A549 (cell line): ENCODE data around the gene C4BPB. TPM values are rescaled to one million over a fixed set of nuclear protein-coding genes. Genes with fewer than 3 reads are reported as not detected.

Source experiments
- ATAC-seq, 2 experiments: fragments of 200-7000 bp in 1 of 2; fragments of >200 bp in 1 of 2; cut with Nextera tagmentation in 1 of 2; cut with Tn5 transposase in 1 of 2; 3 replicates each; pipeline versions ENCODE4 v1.8.0 to v1.9.1; 2018 to 2020; ENCODE audit warnings: mild to moderate bottlenecking in 1 of 2, moderate library complexity in 1 of 2
- CTCF ChIA-PET: fragments of 300-600 bp; sonication (Branson Sonifier 250); formaldehyde crosslinking; extraction: SDS; loops from one replicate; lab custom pipeline; 2021; ENCODE audit warnings: antibody characterized with exemption, inconsistent platforms; lab: Yijun Ruan, JAX
- POLR2A ChIA-PET: fragments of 350-600 bp; formaldehyde crosslinking; extraction: SDS; loops from one replicate; lab custom pipeline; 2021; ENCODE audit warnings: antibody characterized with exemption, inconsistent platforms; lab: Yijun Ruan, JAX
- DNase-seq, 2 experiments: peaks; one replicate each; pipeline versions ENCODE4 v3.0.0 to v3.0.0-alpha.2; 2011 to 2016; ENCODE audit warnings: low read depth in 1 of 2, low spot score in 1 of 2
- FAIRE-seq: peaks from 2 replicates; lab custom pipeline; 2011; peaks lifted over from hg19 to GRCh38; lab: Jason Lieb, UNC
- H3K27ac ChIP-seq, 2 experiments: fragments of >200 bp; sonication (Bioruptor Twin); formaldehyde crosslinking; 3 replicates each; pipeline ENCODE4 v1.5.1; 2016 to 2017
- H3K4me1 ChIP-seq: fragments of >200 bp; sonication (Bioruptor Twin); formaldehyde crosslinking; 3 replicates; pipeline ENCODE4 v1.6.1; 2016
- H3K4me2 ChIP-seq: fragments of >200 bp; sonication (Bioruptor Twin); formaldehyde crosslinking; 3 replicates; pipeline ENCODE4 v1.6.1; 2016
- H3K4me3 ChIP-seq: fragments of >200 bp; sonication (Bioruptor Twin); formaldehyde crosslinking; 3 replicates; pipeline ENCODE4 v1.5.1; 2016
- H3K9me3 ChIP-seq: fragments of >200 bp; sonication (Bioruptor Twin); formaldehyde crosslinking; 3 replicates; pipeline ENCODE4 v1.6.1; 2016
- CHD2 ChIP-seq: fragments of 150-350 bp; IDR thresholded peaks from 2 replicates; pipeline ENCODE4 v1.6.1; 2014; ENCODE audit warnings: low read length; ENCODE audit not compliant: partially characterized antibody
- CHD4 ChIP-seq: fragments of 200-600 bp; sonication (generic); IDR thresholded peaks from 2 replicates; pipeline ENCODE4 v1.6.1; 2016; ENCODE audit warnings: antibody characterized with exemption, mild to moderate bottlenecking, borderline replicate concordance
- EHF ChIP-seq: fragments of 250-450 bp; sonication (Bioruptor Pico); IDR thresholded peaks from 2 replicates; pipeline ENCODE4 v1.5.0; 2020; ENCODE audit warnings: mild to moderate bottlenecking
- EHMT2 ChIP-seq: fragments of 200-600 bp; sonication (generic); IDR thresholded peaks from 2 replicates; pipeline ENCODE4 v1.6.1; 2016; ENCODE audit warnings: antibody characterized with exemption, low read depth, mild to moderate bottlenecking, moderate library complexity
- HOXB13 ChIP-seq: fragments of 250-450 bp; sonication (Bioruptor Pico); IDR thresholded peaks from 2 replicates; pipeline ENCODE4 v1.5.0; 2020; ENCODE audit warnings: low read depth, mild to moderate bottlenecking, moderate library complexity
- KDM1A ChIP-seq: fragments of 200-600 bp; sonication (generic); IDR thresholded peaks from 2 replicates; pipeline ENCODE4 v1.6.1; 2016; ENCODE audit warnings: low read depth, mild to moderate bottlenecking
- NPAS2 ChIP-seq: fragments of 250-450 bp; sonication (Bioruptor Pico); IDR thresholded peaks from 2 replicates; pipeline ENCODE4 v1.8.0; 2022; ENCODE audit warnings: mild to moderate bottlenecking, moderate library complexity, borderline replicate concordance
- RARB ChIP-seq: fragments of 250-450 bp; sonication (Bioruptor Pico); IDR thresholded peaks from 2 replicates; pipeline ENCODE4 v1.8.0; 2021; ENCODE audit warnings: mild to moderate bottlenecking, moderate library complexity
- RNF2 ChIP-seq: fragments of 200-600 bp; sonication (generic); IDR thresholded peaks from 2 replicates; pipeline ENCODE4 v1.6.1; 2016; ENCODE audit warnings: low read depth, mild to moderate bottlenecking, antibody characterized with exemption, moderate library complexity, borderline replicate concordance
- WGBS: methylation state at CpG from one replicate; pipeline ENCODE4 v1.1.6; 2017; ENCODE audit errors: missing lambda C conversion rate; 5-methylcytosine and 5-hydroxymethylcytosine counted together
- polyA plus RNA-seq, 4 experiments: library from polyadenylated mRNA; depleted of rRNA in 3 of 4; stranded (reverse); fragments of >200 nt; fragmentation: RNase III in 1 of 4; extraction: RNeasy Plus Mini Kit Qiagen cat#74134 plus additional on column Dnase treatment in 1 of 4; gene quantifications; 2 replicates in 3 of 4; 3 replicates in 1 of 4; pipeline ENCODE4 v1.2.3, GENCODE V29; 2011 to 2017
- TF ChIP-seq, protein P1 (sequence below): IDR thresholded peaks from 2 replicates; pipeline ENCODE4 v1.6.1; 2012
- TF ChIP-seq, protein P2 (sequence below): fragments of 200-600 bp; sonication (generic); IDR thresholded peaks from 2 replicates; pipeline ENCODE4 v1.6.1; 2016; ENCODE audit warnings: antibody characterized with exemption, mild to moderate bottlenecking, moderate library complexity

The C4BPB gene
- polyA plus RNA-seq, 2 of the 4 experiments (the other 2 are of a cell fraction): 0.74 to 5.1 TPM

DNA sequence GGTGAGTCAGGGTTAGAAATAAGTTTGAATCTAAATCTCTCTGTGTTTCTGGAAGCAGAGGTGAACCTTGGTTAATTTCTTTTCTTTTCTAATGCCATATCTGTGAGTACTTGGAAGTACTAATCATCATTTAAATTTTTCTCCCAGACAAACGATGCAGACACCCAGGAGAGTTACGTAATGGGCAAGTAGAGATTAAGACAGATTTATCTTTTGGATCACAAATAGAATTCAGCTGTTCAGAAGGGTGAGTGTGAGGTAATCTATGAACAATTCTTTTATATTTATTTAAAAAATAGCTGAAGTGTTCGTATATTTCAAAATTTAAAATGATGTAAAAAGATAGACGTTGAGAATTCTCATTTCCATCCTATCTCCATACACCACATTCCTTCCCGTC is 26.6 kb downstream of the C4BPB start (continued):
- no peak for TF ChIP-seq RARB (CRISPR knock-in tag)
- TF ChIP-seq EHF (CRISPR knock-in tag): no peak
- TF ChIP-seq KDM1A: no peak
- TF ChIP-seq HOXB13: no peak

DNA sequence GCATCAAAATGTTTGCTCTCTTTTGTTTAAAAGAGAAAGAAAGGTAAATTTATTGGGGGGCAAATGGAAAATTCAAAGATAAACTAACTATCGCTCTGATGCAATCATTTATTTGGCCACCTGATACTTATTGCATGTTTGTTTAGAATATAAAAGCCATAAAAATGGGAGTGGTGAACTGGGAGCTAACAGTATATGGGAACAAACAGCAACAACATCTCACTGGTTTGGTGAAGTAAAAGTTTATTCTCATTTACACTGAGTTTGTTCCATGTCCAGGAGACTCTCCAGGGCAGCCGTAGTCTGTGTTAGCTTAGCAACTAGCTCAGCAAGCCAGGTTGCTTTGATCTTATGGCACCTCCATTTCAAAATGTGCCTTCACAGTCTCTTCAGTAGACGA is 35.7 kb downstream of the C4BPB start:
- Histone ChIP-seq H3K4me3 (no peak overlapping the region), H3K4me1 (no peaks in the 10 kb centered on the region), H3K9me3 (peaks cover 4% of the 10 kb centered on the region; the same call in 2 of the 3 replicates), H3K27ac (no peak overlapping the region), H3K4me2 (no peak overlapping the region)
- POLR2A ChIA-PET: no interaction called here
- FAIRE-seq (no peak), DNase-seq (no peak), ATAC-seq (no peak)
- 67% methylated on average over 3 of the region's 3 CpGs for WGBS
- CTCF ChIA-PET: interaction anchor here (0.6 to 1.3 kb wide), 2 partner anchors 18 to 311 kb away, joined by 3 read pairs; no protein-coding TSS in a partner anchor
- TF ChIP-seq NPAS2 (CRISPR knock-in tag) (no peak), RARB (CRISPR knock-in tag) (no peak), EHMT2 (no peak)

DNA sequence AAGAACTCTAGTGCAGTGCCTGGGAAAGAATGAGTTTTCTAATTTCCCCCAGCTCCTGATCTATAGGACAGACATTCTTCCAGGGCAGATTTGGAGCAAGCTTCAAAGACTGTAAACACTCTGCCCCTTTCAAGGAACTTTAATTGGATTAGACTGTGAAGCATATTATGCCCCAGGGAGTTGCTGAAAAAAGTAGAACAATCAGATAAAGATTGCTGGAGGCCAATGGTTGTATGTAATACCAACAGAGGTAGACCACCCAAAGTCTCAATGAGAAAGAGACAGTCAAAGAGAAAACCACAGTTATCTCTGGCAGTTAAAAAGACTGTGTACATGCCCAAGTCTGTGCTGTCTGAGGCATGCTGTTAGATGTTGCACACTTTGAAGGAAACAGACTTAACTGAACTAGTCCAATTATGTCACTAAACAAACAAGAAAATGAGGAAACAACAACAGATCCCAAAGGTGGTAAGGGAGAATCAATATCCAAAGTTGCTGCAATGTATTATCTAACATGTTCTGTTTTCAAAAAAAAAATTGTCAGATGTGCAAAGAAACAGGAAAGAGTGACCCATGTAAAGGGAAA is 39.8 kb downstream of the C4BPB start:
- ChIA-PET POLR2A (no interaction called here), CTCF (no interaction called here)
- TF ChIP-seq RNF2 (no peak), CHD2 (no peak), CHD4 (no peak)
- TF ChIP-seq, protein P1, sequence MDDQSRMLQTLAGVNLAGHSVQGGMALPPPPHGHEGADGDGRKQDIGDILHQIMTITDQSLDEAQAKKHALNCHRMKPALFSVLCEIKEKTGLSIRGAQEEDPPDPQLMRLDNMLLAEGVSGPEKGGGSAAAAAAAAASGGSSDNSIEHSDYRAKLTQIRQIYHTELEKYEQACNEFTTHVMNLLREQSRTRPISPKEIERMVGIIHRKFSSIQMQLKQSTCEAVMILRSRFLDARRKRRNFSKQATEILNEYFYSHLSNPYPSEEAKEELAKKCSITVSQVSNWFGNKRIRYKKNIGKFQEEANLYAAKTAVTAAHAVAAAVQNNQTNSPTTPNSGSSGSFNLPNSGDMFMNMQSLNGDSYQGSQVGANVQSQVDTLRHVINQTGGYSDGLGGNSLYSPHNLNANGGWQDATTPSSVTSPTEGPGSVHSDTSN: no peak
- no peak overlapping the region for H3K4me3 ChIP-seq
- DNase-seq: no peak
- no peaks in the 10 kb centered on the region for H3K4me1 ChIP-seq
- no peak for ATAC-seq
- no peak overlapping the region for H3K4me2 ChIP-seq
- no peak overlapping the region for H3K27ac ChIP-seq
- no peak for FAIRE-seq
- H3K9me3 ChIP-seq: peaks cover 4% of the 10 kb centered on the region; the same call in 2 of the 3 replicates

DNA sequence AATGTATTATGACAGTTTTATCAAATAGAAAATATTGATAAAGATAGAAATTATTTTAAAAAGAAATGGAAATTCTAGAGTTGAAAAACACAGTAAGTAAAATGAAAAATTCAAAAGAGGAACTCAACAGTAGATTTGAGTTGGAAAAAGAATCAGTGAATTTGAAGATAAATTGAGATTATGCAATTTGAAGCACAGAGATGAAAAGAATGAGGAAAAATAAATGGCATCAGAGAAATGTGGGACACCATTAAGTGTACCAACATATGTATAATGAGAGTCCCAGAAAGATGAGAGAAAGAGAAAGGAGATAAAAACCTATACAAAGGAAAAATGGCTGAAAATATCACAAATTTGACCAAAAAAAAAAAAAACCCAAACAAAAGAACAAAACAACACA is 40.4 kb downstream of the C4BPB start:
- ChIA-PET POLR2A (no interaction called here), CTCF (no interaction called here)
- H3K27ac ChIP-seq: no peak overlapping the region
- H3K9me3 ChIP-seq: peaks cover 4% of the 10 kb centered on the region; the same call in 2 of the 3 replicates
- TF ChIP-seq, protein P2, sequence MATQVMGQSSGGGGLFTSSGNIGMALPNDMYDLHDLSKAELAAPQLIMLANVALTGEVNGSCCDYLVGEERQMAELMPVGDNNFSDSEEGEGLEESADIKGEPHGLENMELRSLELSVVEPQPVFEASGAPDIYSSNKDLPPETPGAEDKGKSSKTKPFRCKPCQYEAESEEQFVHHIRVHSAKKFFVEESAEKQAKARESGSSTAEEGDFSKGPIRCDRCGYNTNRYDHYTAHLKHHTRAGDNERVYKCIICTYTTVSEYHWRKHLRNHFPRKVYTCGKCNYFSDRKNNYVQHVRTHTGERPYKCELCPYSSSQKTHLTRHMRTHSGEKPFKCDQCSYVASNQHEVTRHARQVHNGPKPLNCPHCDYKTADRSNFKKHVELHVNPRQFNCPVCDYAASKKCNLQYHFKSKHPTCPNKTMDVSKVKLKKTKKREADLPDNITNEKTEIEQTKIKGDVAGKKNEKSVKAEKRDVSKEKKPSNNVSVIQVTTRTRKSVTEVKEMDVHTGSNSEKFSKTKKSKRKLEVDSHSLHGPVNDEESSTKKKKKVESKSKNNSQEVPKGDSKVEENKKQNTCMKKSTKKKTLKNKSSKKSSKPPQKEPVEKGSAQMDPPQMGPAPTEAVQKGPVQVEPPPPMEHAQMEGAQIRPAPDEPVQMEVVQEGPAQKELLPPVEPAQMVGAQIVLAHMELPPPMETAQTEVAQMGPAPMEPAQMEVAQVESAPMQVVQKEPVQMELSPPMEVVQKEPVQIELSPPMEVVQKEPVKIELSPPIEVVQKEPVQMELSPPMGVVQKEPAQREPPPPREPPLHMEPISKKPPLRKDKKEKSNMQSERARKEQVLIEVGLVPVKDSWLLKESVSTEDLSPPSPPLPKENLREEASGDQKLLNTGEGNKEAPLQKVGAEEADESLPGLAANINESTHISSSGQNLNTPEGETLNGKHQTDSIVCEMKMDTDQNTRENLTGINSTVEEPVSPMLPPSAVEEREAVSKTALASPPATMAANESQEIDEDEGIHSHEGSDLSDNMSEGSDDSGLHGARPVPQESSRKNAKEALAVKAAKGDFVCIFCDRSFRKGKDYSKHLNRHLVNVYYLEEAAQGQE: no peak
- no peaks in the 10 kb centered on the region for H3K4me1 ChIP-seq
- FAIRE-seq: no peak
- DNase-seq: no peak
- no peak overlapping the region for H3K4me3 ChIP-seq
- H3K4me2 ChIP-seq: no peak overlapping the region
- no peak for ATAC-seq
